HCT116 (cell line): ENCODE measurements around the gene AGGF1. TPM values are rescaled to one million over a fixed set of nuclear protein-coding genes. Genes with fewer than 3 reads are reported as not detected.

Source experiments
- ATAC-seq: fragments of 200-7000 bp; cut with Tn5 transposase; 2 replicates; pipeline ENCODE4 v1.9.1; 2020; ENCODE audit warnings: mild to moderate bottlenecking, moderate library complexity
- BruUV-seq: library from RNA; stranded (reverse); fragments of 400-500 nt; replicated peaks from 2 replicates; lab custom pipeline; 2021; lab: Mats Ljungman, UMichigan
- CTCF ChIA-PET: fragments of 300-600 bp; sonication (Branson Sonifier 250); formaldehyde crosslinking; loops from one replicate; lab custom pipeline; 2021; ENCODE audit warnings: antibody characterized with exemption; lab: Charles Lee
- POLR2A ChIA-PET: fragments of 300-600, 350-600 bp; sonication (Branson Sonifier 250); formaldehyde crosslinking; loops from one replicate; lab custom pipeline; 2021; ENCODE audit warnings: antibody characterized with exemption; lab: Charles Lee
- RAD21 ChIA-PET, 2 experiments: fragments of 300-600 bp; sonication (Branson Sonifier 250); formaldehyde crosslinking; loops; one replicate each; lab custom pipeline; 2023; ENCODE audit warnings: low total read pairs in 2 of 2; ENCODE audit not compliant: uncharacterized antibody in 2 of 2, unreplicated experiment in 2 of 2, low non-redundant PET in 1 of 2; lab: Charles Lee
- DNase-seq: peaks from one replicate; pipeline ENCODE4 v3.0.0-alpha.2; 2010; ENCODE audit warnings: low read depth, low spot score
- H2AFZ ChIP-seq: fragments of 200-600 bp; shearing (Covaris generic), sonication (generic); 2 replicates; pipeline ENCODE4 v1.6.1; 2017; ENCODE audit warnings: low read depth, mixed run types, mixed read lengths, antibody characterized with exemption, low read length; ENCODE audit not compliant: poor library complexity, severe bottlenecking
- H3K27ac ChIP-seq: 2 replicates; pipeline ENCODE4 v1.5.1; 2012; ENCODE audit warnings: low read depth, low read length
- H3K27me3 ChIP-seq: fragments of 200-600 bp; sonication (generic); 2 replicates; pipeline ENCODE4 v1.6.1; 2016; ENCODE audit warnings: mixed run types, low read length, mixed read lengths; ENCODE audit not compliant: insufficient read depth
- H3K36me3 ChIP-seq, 2 experiments: fragments of 200-500 bp in 1 of 2; fragments of 200-600 bp in 1 of 2; sonication (Bioruptor generic) in 1 of 2; sonication (generic) in 1 of 2; 2 replicates each; pipeline versions ENCODE4 v1.5.1 to v1.6.1; 2014 to 2016; ENCODE audit warnings: low read length in 2 of 2, inconsistent platforms in 1 of 2, mixed read lengths in 1 of 2, mixed run types in 1 of 2; ENCODE audit not compliant: insufficient read depth in 2 of 2, control insufficient read depth in 1 of 2
- H3K4me1 ChIP-seq, 2 experiments: fragments of 200-600 bp in 1 of 2; sonication (generic) in 1 of 2; 2 replicates each; pipeline versions ENCODE4 v1.5.1 to v1.6.1; 2012 to 2017; ENCODE audit warnings: low read length in 2 of 2, inconsistent platforms in 1 of 2, mild to moderate bottlenecking in 1 of 2, mixed read lengths in 1 of 2, mixed run types in 1 of 2, moderate library complexity in 1 of 2; ENCODE audit not compliant: insufficient read depth in 2 of 2, control insufficient read depth in 1 of 2
- H3K4me2 ChIP-seq: fragments of 200-600 bp; sonication (generic); 2 replicates; pipeline ENCODE4 v1.6.1; 2017; ENCODE audit warnings: mixed run types, low read length, mixed read lengths
- H3K4me3 ChIP-seq, 2 experiments: fragments of 200-600 bp in 1 of 2; sonication (generic) in 1 of 2; replicated peaks in 1 of 2; 2 replicates each; pipeline ENCODE4 v1.5.1; 2011 to 2016; ENCODE audit warnings: low read length in 2 of 2, control low read depth in 1 of 2, low read depth in 1 of 2, mild to moderate bottlenecking in 1 of 2, mixed read lengths in 1 of 2, mixed run types in 1 of 2
- H3K79me2 ChIP-seq: fragments of 200-600 bp; sonication (generic); 2 replicates; pipeline ENCODE4 v1.6.1; 2017; ENCODE audit warnings: mild to moderate bottlenecking, mixed run types, low read length, moderate library complexity, mixed read lengths; ENCODE audit not compliant: insufficient read depth
- H3K9ac ChIP-seq: fragments of 200-600 bp; sonication (generic); 2 replicates; pipeline ENCODE4 v1.6.1; 2016; ENCODE audit warnings: low read length, mixed read lengths
- H3K9me2 ChIP-seq: fragments of 200-600 bp; sonication (generic), shearing (Covaris generic); 2 replicates; pipeline ENCODE4 v1.6.1; 2017; ENCODE audit warnings: mixed run types, mild to moderate bottlenecking, moderate library complexity; ENCODE audit not compliant: insufficient read depth
- H3K9me3 ChIP-seq, 2 experiments: fragments of 200-500 bp in 1 of 2; fragments of 200-600 bp in 1 of 2; sonication (Bioruptor generic) in 1 of 2; sonication (generic) in 1 of 2; 2 replicates each; pipeline ENCODE4 v1.6.1; 2014 to 2017; ENCODE audit warnings: low read length in 2 of 2, mixed read lengths in 2 of 2, inconsistent platforms in 1 of 2, low read depth in 1 of 2, mild to moderate bottlenecking in 1 of 2, mixed run types in 1 of 2, moderate library complexity in 1 of 2; ENCODE audit not compliant: control insufficient read depth in 1 of 2, insufficient read depth in 1 of 2
- H4K20me1 ChIP-seq: fragments of 200-600 bp; sonication (generic), shearing (Covaris generic); 2 replicates; pipeline ENCODE4 v1.6.1; 2017; ENCODE audit warnings: mixed run types, mild to moderate bottlenecking, moderate library complexity; ENCODE audit not compliant: insufficient read depth
- CTCF ChIP-seq, 3 experiments: fragments of 200-600 bp in 1 of 3; sonication (generic) in 1 of 3; IDR thresholded peaks in 2 of 3; conservative IDR thresholded peaks in 1 of 3; 2 replicates each; pipeline ENCODE4 v1.5.1; 2012 to 2017; ENCODE audit warnings: low read depth in 2 of 3, low read length in 2 of 3, antibody characterized with exemption in 1 of 3, borderline replicate concordance in 1 of 3, control low read depth in 1 of 3, mild to moderate bottlenecking in 1 of 3, mixed read lengths in 1 of 3, mixed run types in 1 of 3, moderate library complexity in 1 of 3; ENCODE audit not compliant: insufficient read depth in 1 of 3
- EZH2 ChIP-seq: fragments of 200-600 bp; sonication (generic); IDR thresholded peaks from 2 replicates; pipeline ENCODE4 v1.6.1; 2017; ENCODE audit warnings: antibody characterized with exemption, mixed run types
- RAD21 ChIP-seq: IDR thresholded peaks from 2 replicates; pipeline ENCODE4 v1.6.1; 2012; ENCODE audit warnings: low read depth, mild to moderate bottlenecking
- SIN3A ChIP-seq: IDR thresholded peaks from 2 replicates; pipeline ENCODE4 v1.6.1; 2012; ENCODE audit warnings: low read depth
- YY1 ChIP-seq: IDR thresholded peaks from 2 replicates; pipeline ENCODE4 v1.6.1; 2011; ENCODE audit warnings: low read length, low read depth, moderate library complexity, mild to moderate bottlenecking; ENCODE audit not compliant: insufficient replicate concordance; ENCODE audit errors: extremely low read depth
- intact Hi-C: fragments of 100-400 bp; cut with micrococcal nuclease; formaldehyde crosslinking; loops from 2 replicates; pipeline ENCODE4 v1.10.0; 2022
- total RNA-seq: library from RNA; stranded (reverse); gene quantifications from one replicate; pipeline ENCODE4 v1.2.1, GENCODE V29; 2021; ENCODE audit not compliant: unreplicated experiment

AGGF1 gene
- total RNA-seq, 1 experiment from 2014 or later, result 22.2 TPM

- no peak for TF ChIP-seq YY1
- no peak for TF ChIP-seq SIN3A
Measured at GRCh38 chr5:77087484-77088261, 57.5 kb downstream of the AGGF1 start (continued).

- H3K4me3 ChIP-seq, result no peak overlapping the region
- H2AFZ ChIP-seq, result no peak overlapping the region
- no peak overlapping the region for H3K27ac ChIP-seq
- ATAC-seq (no peak), DNase-seq (no peak)
- no peaks in the 10 kb centered on the region for H3K9me2 ChIP-seq
- no peak for TF ChIP-seq EZH2
- TF ChIP-seq RAD21, result no peak
- TF ChIP-seq CTCF (IDR thresholded peaks at IDR 0.05 in 2 of 3, conservative IDR thresholded peaks at IDR 0.05 in 1 of 3; ENCODE audit: borderline replicate concordance in 1 of 3, insufficient read depth in 1 of 3, low read depth in 2 of 3, low read length in 2 of 3), result no peak
- POLR2A ChIA-PET, result no interaction called here
- H3K36me3 ChIP-seq, result no peaks in the 10 kb centered on the region
- CTCF ChIA-PET, result no interaction called here
- RAD21 ChIA-PET, result no interaction called here
- no peaks in the 10 kb centered on the region for H3K79me2 ChIP-seq
- no peaks in the 10 kb centered on the region for H3K27me3 ChIP-seq
- BruUV-seq, result no TSS peak
- no peaks in the 10 kb centered on the region for H4K20me1 ChIP-seq
- H3K9me3 ChIP-seq, result no peaks in the 10 kb centered on the region
- intact Hi-C loops, result no loop called here
- H3K4me2 ChIP-seq, result no peak overlapping the region
- no peak overlapping the region for H3K9ac ChIP-seq
- no peaks in the 10 kb centered on the region for H3K4me1 ChIP-seq
Measured at GRCh38 chr5:77095189-77095588, 65.0 kb downstream of the AGGF1 start.
